ENCODE measurements around the gene LAMTOR5. TPM values are rescaled to one million over a fixed set of nuclear protein-coding genes. Genes with fewer than 3 reads are reported as not detected.

Gene LAMTOR5
- total RNA-seq, 1 donor from 2014 or later = 128 TPM

- H3K4me1 Mint-ChIP-seq = peaks cover 18% of the 10 kb centered on the region
- peaks cover 18% of the 10 kb centered on the region for H3K27me3 Mint-ChIP-seq (ENCODE audit: low read depth)
- H3K27ac Mint-ChIP-seq (ENCODE audit: unreplicated experiment) = no peak overlapping the region
- DNase-seq (ENCODE audit: low read depth, low spot score) = no peak
- H3K4me3 Mint-ChIP-seq = no peak overlapping the region
- H3K9me3 Mint-ChIP-seq = no peaks in the 10 kb centered on the region
- H3K36me3 Mint-ChIP-seq (ENCODE audit: low read depth) = no peaks in the 10 kb centered on the region
- TF ChIP-seq CTCF (conservative IDR thresholded peaks at IDR 0.05) = no peak
Measured at GRCh38 chr1:110434946-110435345, 27.5 kb upstream of the LAMTOR5 start.

- peak; percentile 28 for TF ChIP-seq CTCF (conservative IDR thresholded peaks at IDR 0.05)
- Mint-ChIP-seq H3K9me3 (no peaks in the 10 kb centered on the region), H3K27ac (ENCODE audit: unreplicated experiment) (no peak overlapping the region), H3K4me3 (no peak overlapping the region), H3K4me1 (peaks cover 18% of the 10 kb centered on the region), H3K36me3 (ENCODE audit: low read depth) (no peaks in the 10 kb centered on the region), H3K27me3 (ENCODE audit: low read depth) (peaks cover 21% of the 10 kb centered on the region)
- DNase-seq (ENCODE audit: low read depth, low spot score) = no peak
Measured at GRCh38 chr1:110433803-110434202, 26.3 kb upstream of the LAMTOR5 start.

- Mint-ChIP-seq H3K27me3 (ENCODE audit: low read depth) (peaks cover 21% of the 10 kb centered on the region), H3K4me3 (no peak overlapping the region), H3K27ac (ENCODE audit: unreplicated experiment) (no peak overlapping the region), H3K9me3 (no peaks in the 10 kb centered on the region), H3K4me1 (peaks cover 18% of the 10 kb centered on the region), H3K36me3 (ENCODE audit: low read depth) (no peaks in the 10 kb centered on the region)
- TF ChIP-seq CTCF (conservative IDR thresholded peaks at IDR 0.05) = no peak
- no peak for DNase-seq (ENCODE audit: low read depth, low spot score)
Measured at GRCh38 chr1:110433213-110433612, 25.7 kb upstream of the LAMTOR5 start.

GRCh38 chr1:110430901-110431300, 23.4 kb upstream of the LAMTOR5 start:
- Mint-ChIP-seq H3K4me3 (no peak overlapping the region), H3K27ac (ENCODE audit: unreplicated experiment) (peak overlapping the region; percentile 65), H3K27me3 (ENCODE audit: low read depth) (peaks cover 21% of the 10 kb centered on the region), H3K9me3 (no peaks in the 10 kb centered on the region), H3K4me1 (peaks cover 10% of the 10 kb centered on the region), H3K36me3 (ENCODE audit: low read depth) (no peaks in the 10 kb centered on the region)
- no peak for DNase-seq (ENCODE audit: low read depth, low spot score)
- TF ChIP-seq CTCF (conservative IDR thresholded peaks at IDR 0.05) = no peak

- no peak for DNase-seq (ENCODE audit: low read depth, low spot score)
- no peaks in the 10 kb centered on the region for H3K36me3 Mint-ChIP-seq (ENCODE audit: low read depth)
- H3K27ac Mint-ChIP-seq (ENCODE audit: unreplicated experiment) = no peak overlapping the region
- no peaks in the 10 kb centered on the region for H3K9me3 Mint-ChIP-seq
- TF ChIP-seq CTCF (conservative IDR thresholded peaks at IDR 0.05) = no peak
- peaks cover 8% of the 10 kb centered on the region for H3K4me1 Mint-ChIP-seq
- H3K27me3 Mint-ChIP-seq (ENCODE audit: low read depth) = peaks cover 21% of the 10 kb centered on the region
- no peak overlapping the region for H3K4me3 Mint-ChIP-seq
Measured at GRCh38 chr1:110430366-110430765, 22.9 kb upstream of the LAMTOR5 start.

GRCh38 chr1:110428946-110429345, 21.5 kb upstream of the LAMTOR5 start:
- Mint-ChIP-seq H3K9me3 (no peaks in the 10 kb centered on the region), H3K36me3 (ENCODE audit: low read depth) (no peaks in the 10 kb centered on the region), H3K4me1 (peaks cover 5% of the 10 kb centered on the region), H3K27ac (ENCODE audit: unreplicated experiment) (no peak overlapping the region), H3K4me3 (no peak overlapping the region), H3K27me3 (ENCODE audit: low read depth) (peaks cover 21% of the 10 kb centered on the region)
- no peak for TF ChIP-seq CTCF (conservative IDR thresholded peaks at IDR 0.05)
- no peak for DNase-seq (ENCODE audit: low read depth, low spot score)
